Body of pancreas (tissue), 4 donors: Measurements from ENCODE around the gene APOBEC3G. TPM values are rescaled to one million over a fixed set of nuclear protein-coding genes. Genes with fewer than 3 reads are reported as not detected.
"Not testable (repeated sequence)": the region's sequence is repeated elsewhere in the genome, so short reads cannot be mapped to it uniquely, and the experiment has no call there.

Experiments used
- ATAC-seq: fragments of 150-250 bp; one replicate; pipeline ENCODE4 v1.9.1; 2016
- DNase-seq, 4 donors: peaks; one replicate each; pipeline ENCODE4 v3.0.0-alpha.2; 2019
- H3K27ac ChIP-seq, 4 donors: fragments of 200-600 bp; sonication (generic); 1 replicate in 3 of 4; 2 replicates in 1 of 4; pipeline versions ENCODE4 v1.5.1 to v1.6.1; 2016 to 2019; ENCODE audit warnings: mild to moderate bottlenecking in 1 of 4, mixed read lengths in 1 of 4, moderate library complexity in 1 of 4
- H3K27me3 ChIP-seq, 2 donors: fragments of 200-600 bp; sonication (generic); one replicate each; pipeline ENCODE4 v1.6.0; 2016; ENCODE audit warnings: mild to moderate bottlenecking in 1 of 2
- H3K36me3 ChIP-seq, 2 donors: fragments of 200-600 bp; sonication (generic); replicated peaks in 1 of 2; 2 replicates each; pipeline ENCODE4 v1.5.1; 2016; ENCODE audit warnings: low read depth in 2 of 2; ENCODE audit not compliant: insufficient read depth in 1 of 2
- H3K4me1 ChIP-seq: fragments of 200-600 bp; sonication (generic); one replicate; pipeline ENCODE4 v1.6.0; 2016
- H3K4me3 ChIP-seq, 2 donors: fragments of 200-600 bp; sonication (generic); 1 replicate in 1 of 2; 2 replicates in 1 of 2; pipeline ENCODE4 v1.5.1; 2016 to 2019
- H3K9me3 ChIP-seq, 3 donors: fragments of 200-600 bp; sonication (generic); 1 replicate in 2 of 3; 2 replicates in 1 of 3; pipeline ENCODE4 v1.5.1; 2016
- POLR2A ChIP-seq, 3 donors: fragments of 450-650 bp; IDR thresholded peaks; one replicate each; pipeline ENCODE4 v1.6.1; 2016; ENCODE audit warnings: antibody characterized with exemption in 3 of 3, mild to moderate bottlenecking in 2 of 3
- WGBS, 2 donors: methylation state at CpG; one replicate each; pipeline ENCODE4 v1.1.5; 2017; 5-methylcytosine and 5-hydroxymethylcytosine counted together
- intact Hi-C: fragments of 100-400 bp; cut with DNase I; formaldehyde crosslinking; loops from one replicate; pipeline ENCODE4 v1.15.1; 2023
- total RNA-seq, 2 donors: library from RNA; depleted of rRNA; stranded (reverse); fragments of >200 nt; gene quantifications; one replicate each; pipeline ENCODE4 v1.1.0, GENCODE V29; 2016
- TF ChIP-seq, protein P1 (sequence below), 7 experiments: fragments of 450-650 bp in 4 of 7; fragments of 200-600 bp in 3 of 7; sonication (generic) in 3 of 7; IDR thresholded peaks; one replicate each; pipeline ENCODE4 v1.5.1; 2016 to 2019; ENCODE audit warnings: antibody characterized with exemption in 7 of 7

The APOBEC3G gene
- total RNA-seq, 2 donors from 2014 or later: 5.4 to 6.3 TPM

DNA sequence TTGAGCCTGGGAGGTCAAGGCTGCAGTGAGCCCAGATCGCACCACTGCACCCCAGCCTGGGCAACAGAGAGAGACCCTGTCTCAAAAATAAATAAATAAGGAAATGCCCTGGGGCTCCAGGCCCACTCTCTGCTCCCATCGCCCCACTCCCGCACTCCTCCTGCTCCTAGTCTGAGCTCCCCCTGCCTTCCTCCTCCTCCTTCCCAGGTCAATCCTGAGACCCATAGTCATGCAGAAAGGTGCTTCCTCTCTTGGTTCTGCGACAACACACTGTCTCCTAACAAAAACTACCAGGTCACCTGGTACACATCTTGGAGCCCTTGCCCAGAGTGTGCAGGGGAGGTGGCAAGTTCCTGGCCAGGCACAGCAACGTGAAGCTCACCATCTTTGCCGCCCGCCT lies 6.9 kb upstream of the APOBEC3G start:
- DNase-seq: no peak
- no peak for ATAC-seq
- 80 to 88% methylated on average over 7 of the region's 7 CpGs for WGBS, 2 donors
- intact Hi-C loops: no loop called here
- H3K27ac ChIP-seq: no peak overlapping the region
- H3K27me3 ChIP-seq: no peaks in the 10 kb centered on the region
- H3K36me3 ChIP-seq: no peaks in the 10 kb centered on the region
- TF ChIP-seq, protein P1, sequence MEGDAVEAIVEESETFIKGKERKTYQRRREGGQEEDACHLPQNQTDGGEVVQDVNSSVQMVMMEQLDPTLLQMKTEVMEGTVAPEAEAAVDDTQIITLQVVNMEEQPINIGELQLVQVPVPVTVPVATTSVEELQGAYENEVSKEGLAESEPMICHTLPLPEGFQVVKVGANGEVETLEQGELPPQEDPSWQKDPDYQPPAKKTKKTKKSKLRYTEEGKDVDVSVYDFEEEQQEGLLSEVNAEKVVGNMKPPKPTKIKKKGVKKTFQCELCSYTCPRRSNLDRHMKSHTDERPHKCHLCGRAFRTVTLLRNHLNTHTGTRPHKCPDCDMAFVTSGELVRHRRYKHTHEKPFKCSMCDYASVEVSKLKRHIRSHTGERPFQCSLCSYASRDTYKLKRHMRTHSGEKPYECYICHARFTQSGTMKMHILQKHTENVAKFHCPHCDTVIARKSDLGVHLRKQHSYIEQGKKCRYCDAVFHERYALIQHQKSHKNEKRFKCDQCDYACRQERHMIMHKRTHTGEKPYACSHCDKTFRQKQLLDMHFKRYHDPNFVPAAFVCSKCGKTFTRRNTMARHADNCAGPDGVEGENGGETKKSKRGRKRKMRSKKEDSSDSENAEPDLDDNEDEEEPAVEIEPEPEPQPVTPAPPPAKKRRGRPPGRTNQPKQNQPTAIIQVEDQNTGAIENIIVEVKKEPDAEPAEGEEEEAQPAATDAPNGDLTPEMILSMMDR (IDR thresholded peaks at IDR 0.05): no peak
- TF ChIP-seq POLR2A (IDR thresholded peaks at IDR 0.05): no peak
- H3K4me3 ChIP-seq: no peak overlapping the region
- no peaks in the 10 kb centered on the region for H3K9me3 ChIP-seq
- H3K4me1 ChIP-seq: no peaks in the 10 kb centered on the region

DNA sequence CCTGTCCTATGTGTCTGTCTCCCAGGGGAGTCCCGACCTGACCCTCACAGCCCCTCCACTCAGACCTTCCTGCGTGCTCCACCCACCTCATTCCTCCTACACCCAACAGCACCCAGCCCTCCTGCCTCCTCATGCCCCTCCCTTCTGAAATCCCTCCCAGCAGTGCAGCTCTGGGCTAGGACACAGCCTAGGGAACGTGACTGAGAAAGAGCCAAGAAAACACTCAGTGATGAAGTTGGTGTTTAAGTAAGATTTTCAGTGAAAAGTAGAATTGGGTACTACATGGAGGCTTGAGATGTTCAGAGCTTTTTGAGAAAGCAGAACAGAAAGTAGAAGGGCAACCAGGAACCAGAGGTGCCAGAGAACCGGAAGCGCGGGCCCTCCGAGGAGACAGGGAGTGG lies 4.5 kb upstream of the APOBEC3G start:
- 63 to 81% methylated on average over 6 to 7 of the region's 7 CpGs for WGBS, 2 donors
- H3K4me3 ChIP-seq, H3K27ac ChIP-seq, H3K36me3 ChIP-seq, H3K27me3 ChIP-seq, intact Hi-C loops, DNase-seq, H3K4me1 ChIP-seq, ATAC-seq, H3K9me3 ChIP-seq: not testable (repeated sequence)

DNA sequence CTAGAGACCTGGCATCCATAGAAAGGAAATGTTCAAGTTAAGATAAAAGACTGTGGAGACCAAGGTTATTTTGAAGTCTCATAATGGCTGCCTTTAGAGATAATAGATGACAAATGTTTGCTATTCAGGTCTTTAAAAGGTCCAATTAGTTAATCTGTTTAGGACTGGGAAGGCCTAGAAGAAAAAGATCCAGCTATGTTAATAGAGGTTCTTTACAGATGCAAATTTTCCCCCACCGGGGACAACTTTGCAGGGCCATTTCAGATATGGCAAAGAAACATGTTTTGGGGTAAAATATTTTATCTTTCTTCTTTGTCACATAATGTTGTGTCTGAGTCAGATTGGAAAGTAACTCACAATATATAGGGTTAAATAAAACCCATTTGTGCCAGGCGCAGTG lies 3.1 kb upstream of the APOBEC3G start:
- no peak overlapping the region for H3K27ac ChIP-seq
- no peak overlapping the region for H3K4me3 ChIP-seq
- DNase-seq (no peak), ATAC-seq (no peak)
- H3K27me3 ChIP-seq: no peaks in the 10 kb centered on the region
- H3K36me3 ChIP-seq: no peaks in the 10 kb centered on the region
- peaks cover 9% of the 10 kb centered on the region for H3K4me1 ChIP-seq
- intact Hi-C loops: no loop called here
- H3K9me3 ChIP-seq: no peaks in the 10 kb centered on the region
- no peak for TF ChIP-seq POLR2A (IDR thresholded peaks at IDR 0.05)
- TF ChIP-seq, protein P1 (IDR thresholded peaks at IDR 0.05): no peak
- 46 to 47% methylated on average over 2 of the region's 2 CpGs for WGBS, 2 donors

DNA sequence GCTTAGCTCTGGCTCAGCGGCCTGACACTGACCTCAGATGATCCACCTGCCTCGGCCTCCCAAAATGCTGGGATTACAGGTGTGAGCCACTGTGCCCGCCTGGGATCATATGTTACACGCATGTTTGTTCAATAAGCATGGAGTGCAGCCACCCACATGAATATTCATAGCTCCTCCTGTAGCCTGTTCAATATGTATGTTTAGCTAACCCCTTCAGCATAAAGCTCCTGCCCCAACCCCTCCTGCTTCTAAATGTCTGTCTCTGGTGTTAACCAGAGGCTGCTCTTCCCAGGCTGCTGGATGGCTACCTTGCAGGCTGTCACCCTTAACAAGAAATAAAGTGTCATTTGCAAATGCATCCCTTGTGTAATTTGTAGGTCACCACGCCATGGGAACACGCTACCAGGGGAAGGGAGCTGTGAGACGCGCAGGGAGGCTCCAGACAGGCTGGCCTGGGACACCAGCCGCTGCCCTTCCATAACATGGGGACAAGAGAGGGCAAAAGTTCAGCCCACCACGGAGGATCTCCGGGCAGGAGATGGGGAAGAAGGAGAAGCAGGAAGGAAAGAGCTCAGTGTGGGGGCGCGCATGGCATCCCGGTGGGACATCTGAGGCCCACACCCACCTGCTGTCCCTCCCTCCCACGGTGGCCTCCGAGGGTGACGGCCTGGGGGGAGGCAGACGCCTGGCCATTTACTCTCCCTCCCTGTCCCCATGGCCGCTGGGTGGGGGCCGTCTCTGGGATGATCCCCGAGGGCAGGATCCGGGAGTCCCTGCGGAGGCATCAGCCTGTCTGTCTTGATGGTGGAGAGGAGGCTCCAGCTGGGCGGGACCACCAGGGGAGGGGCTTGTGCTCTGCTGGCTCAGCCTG lies 685 bp upstream of the APOBEC3G start:
- H3K9me3 ChIP-seq, H3K36me3 ChIP-seq, H3K4me1 ChIP-seq, H3K27ac ChIP-seq, ATAC-seq, intact Hi-C loops, H3K4me3 ChIP-seq, H3K27me3 ChIP-seq, DNase-seq: not testable (repeated sequence)
- WGBS, 2 donors: 38 to 66% methylated on average over 6 to 14 of the region's 24 CpGs

DNA sequence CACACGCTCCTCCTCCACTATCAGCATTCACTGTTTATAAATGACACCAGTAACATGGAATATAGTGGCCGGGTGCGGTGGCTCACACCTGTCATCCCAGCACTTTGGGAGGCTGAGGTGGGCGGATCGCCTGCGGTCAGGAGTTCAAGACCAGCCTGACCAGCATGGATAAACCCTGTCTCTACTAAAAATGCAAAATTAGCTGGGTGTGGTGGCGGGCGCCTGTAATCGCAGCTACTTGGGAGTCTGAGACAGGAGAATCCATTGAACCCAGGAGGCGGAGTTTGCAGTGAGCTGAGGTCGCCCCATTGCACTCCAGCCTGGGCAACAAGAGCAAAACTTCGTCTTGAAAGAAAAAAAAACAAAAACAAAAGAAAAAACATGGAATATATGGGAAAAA lies 837 bp downstream of the APOBEC3G start:
- WGBS, 2 donors: 88 to 92% methylated on average over 12 of the region's 12 CpGs
- H3K27ac ChIP-seq, intact Hi-C loops: not testable (repeated sequence)

DNA sequence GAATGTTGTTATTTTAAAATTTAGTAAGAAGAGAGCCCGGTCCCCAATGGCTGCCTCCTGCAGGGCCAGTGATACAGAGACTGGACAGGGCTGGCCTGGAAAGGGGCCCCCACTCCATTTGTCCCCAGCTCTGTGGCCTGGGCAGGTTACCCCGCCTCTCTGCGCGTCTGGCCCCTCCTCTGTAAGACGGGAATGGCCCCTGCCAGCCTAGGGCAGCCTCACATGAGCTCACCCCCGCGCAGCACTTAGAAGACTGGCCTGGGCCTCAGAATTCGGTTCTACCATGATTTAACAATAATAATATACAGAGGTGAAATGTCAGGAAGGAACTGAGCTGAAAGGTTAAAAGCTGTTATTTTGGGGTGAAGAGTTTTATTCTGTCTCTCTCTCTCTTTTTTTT lies 1.3 kb downstream of the APOBEC3G start:
- no peak for TF ChIP-seq POLR2A (IDR thresholded peaks at IDR 0.05)
- TF ChIP-seq, protein P1 (IDR thresholded peaks at IDR 0.05): no peak
- H3K4me3 ChIP-seq: no peak overlapping the region

More for the DNA sequence above, 837 bp downstream of the APOBEC3G start:
- H3K4me3 ChIP-seq, ATAC-seq, H3K9me3 ChIP-seq, H3K36me3 ChIP-seq, H3K27me3 ChIP-seq, DNase-seq, H3K4me1 ChIP-seq: not testable (repeated sequence)

DNA sequence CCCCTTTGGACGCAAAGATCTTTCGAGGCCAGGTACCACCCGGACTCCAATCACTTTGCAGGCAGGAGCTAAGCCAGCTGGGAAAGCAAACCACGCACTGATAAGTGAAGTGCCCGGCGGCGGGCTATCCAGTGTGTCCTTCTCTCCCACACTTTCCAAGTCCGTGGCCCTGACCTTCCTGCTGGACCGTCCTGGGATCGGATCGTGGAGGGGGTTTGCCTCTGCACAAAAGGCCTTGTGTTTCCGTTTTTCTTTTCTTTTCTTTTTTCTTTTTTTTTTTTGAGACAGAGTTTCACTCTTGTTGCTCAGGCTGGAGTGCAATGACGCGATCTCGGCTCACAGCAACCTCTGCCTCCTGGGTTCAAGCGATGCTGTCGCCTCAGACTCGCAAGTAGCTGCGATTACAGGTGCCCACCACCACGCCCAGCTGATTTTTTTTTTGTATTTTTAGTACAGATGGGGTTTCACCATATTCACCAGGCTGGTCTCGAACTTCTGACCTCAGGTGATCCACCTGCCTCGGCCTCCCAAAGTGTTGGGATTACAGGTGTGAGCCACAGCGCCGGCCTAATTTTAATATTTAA lies 2.1 kb downstream of the APOBEC3G start:
- H3K4me1 ChIP-seq, DNase-seq, intact Hi-C loops, H3K27ac ChIP-seq, ATAC-seq, H3K36me3 ChIP-seq, H3K4me3 ChIP-seq, H3K9me3 ChIP-seq, H3K27me3 ChIP-seq: not testable (repeated sequence)
- 75 to 79% methylated on average over 22 of the region's 24 CpGs for WGBS, 2 donors

More for the DNA sequence above, 1.3 kb downstream of the APOBEC3G start:
- Histone ChIP-seq H3K4me1 (peaks cover 9% of the 10 kb centered on the region), H3K9me3 (no peaks in the 10 kb centered on the region), H3K36me3 (no peaks in the 10 kb centered on the region), H3K27ac (no peak overlapping the region), H3K27me3 (no peaks in the 10 kb centered on the region)
- intact Hi-C loops: no loop called here
- ATAC-seq: no peak
- WGBS, 2 donors: 79 to 84% methylated on average over 8 of the region's 8 CpGs
- no peak for DNase-seq
